ENCODE measurements around the gene TRIM29. TPM values are rescaled to one million over a fixed set of nuclear protein-coding genes. Genes with fewer than 3 reads are reported as not detected.

The TRIM29 gene
- total RNA-seq, 1 donor from 2014 or later: not detected

- no peak for ATAC-seq (ENCODE audit: poor library complexity)
These were observed 51.3 kb downstream of the TRIM29 start for GRCh38 chr11:120086651-120087050.

GRCh38 chr11:120079750-120080610 lies 57.9 kb downstream of the TRIM29 start:
- no peak for DNase-seq
- intact Hi-C loops (cut with DNase I): no loop called here
- peak; percentile 56 for ATAC-seq (ENCODE audit: poor library complexity)

More at GRCh38 chr11:120086651-120087050, 51.3 kb downstream of the TRIM29 start:
- intact Hi-C loops (cut with DNase I): no loop called here
- DNase-seq: no peak

- no peak for ATAC-seq (ENCODE audit: poor library complexity)
- intact Hi-C loops (cut with DNase I): no loop called here
- DNase-seq: no peak
These were observed 59.5 kb downstream of the TRIM29 start for GRCh38 chr11:120078397-120078796.

GRCh38 chr11:120074076-120074475 lies 63.8 kb downstream of the TRIM29 start:
- DNase-seq (no peak), ATAC-seq (ENCODE audit: poor library complexity) (no peak)
- intact Hi-C loops (cut with DNase I): no loop called here

- DNase-seq (no peak), ATAC-seq (ENCODE audit: poor library complexity) (no peak)
- intact Hi-C loops (cut with DNase I): no loop called here
These were observed 64.7 kb downstream of the TRIM29 start for GRCh38 chr11:120073196-120073595.

- intact Hi-C loops (cut with DNase I): no loop called here
- DNase-seq (no peak), ATAC-seq (ENCODE audit: poor library complexity) (no peak)
These were observed 69.8 kb downstream of the TRIM29 start for GRCh38 chr11:120068114-120068573.

GRCh38 chr11:120067438-120068113 lies 70.3 kb downstream of the TRIM29 start:
- intact Hi-C loops (cut with DNase I): no loop called here

GRCh38 chr11:120066738-120067437 lies 71.0 kb downstream of the TRIM29 start:
- DNase-seq (no peak), ATAC-seq (ENCODE audit: poor library complexity) (no peak)
- intact Hi-C loops (cut with DNase I): no loop called here

More at GRCh38 chr11:120067438-120068113, 70.3 kb downstream of the TRIM29 start:
- DNase-seq: no peak
- no peak for ATAC-seq (ENCODE audit: poor library complexity)

- no peak for ATAC-seq (ENCODE audit: poor library complexity)
- intact Hi-C loops (cut with DNase I): no loop called here
- DNase-seq: no peak
These were observed 72.0 kb downstream of the TRIM29 start for GRCh38 chr11:120065876-120066275.

- intact Hi-C loops (cut with DNase I): no loop called here
- ATAC-seq (ENCODE audit: poor library complexity): no peak
- no peak for DNase-seq
These were observed 72.7 kb downstream of the TRIM29 start for GRCh38 chr11:120065176-120065575.

GRCh38 chr11:120064341-120064740 lies 73.6 kb downstream of the TRIM29 start:
- intact Hi-C loops (cut with DNase I): no loop called here
- no peak for ATAC-seq (ENCODE audit: poor library complexity)

GRCh38 chr11:120063686-120064340 lies 74.1 kb downstream of the TRIM29 start:
- intact Hi-C loops (cut with DNase I): no loop called here
- ATAC-seq (ENCODE audit: poor library complexity) (no peak), DNase-seq (no peak)

More at GRCh38 chr11:120064341-120064740, 73.6 kb downstream of the TRIM29 start:
- no peak for DNase-seq

GRCh38 chr11:120062561-120062930 lies 75.4 kb downstream of the TRIM29 start:
- ATAC-seq (ENCODE audit: poor library complexity) (no peak), DNase-seq (no peak)
- intact Hi-C loops (cut with DNase I): no loop called here

GRCh38 chr11:120061761-120062560 lies 76.0 kb downstream of the TRIM29 start:
- DNase-seq (no peak), ATAC-seq (ENCODE audit: poor library complexity) (no peak)
- intact Hi-C loops (cut with DNase I): no loop called here
